Measurements from ENCODE around the gene KDM4B.

- TF ChIP-seq JUND (IDR thresholded peaks at IDR 0.05) (no peak), CTCF (IDR thresholded peaks at IDR 0.05; ENCODE audit: low read depth, low read length, missing input control) (no peak), SP1 (IDR thresholded peaks at IDR 0.05) (no peak), GABPA (IDR thresholded peaks at IDR 0.05 in 1 of 2, conservative IDR thresholded peaks at IDR 0.05 in 1 of 2) (no peak), NR2F2 (IDR thresholded peaks at IDR 0.05) (no peak), EGR1 (IDR thresholded peaks at IDR 0.05; ENCODE audit: low read depth in 2 of 2) (no peak), TAF1 (conservative IDR thresholded peaks at IDR 0.05) (no peak), YY1 (IDR thresholded peaks at IDR 0.05) (no peak), RAD21 (IDR thresholded peaks at IDR 0.05) (no peak), HNF4A (conservative IDR thresholded peaks at IDR 0.05) (peak in 1 of 2 donors; percentile 38), FOXA1 (IDR thresholded peaks at IDR 0.05) (no peak), ZBTB33 (IDR thresholded peaks at IDR 0.05) (no peak)
Measured at GRCh38 chr19:5067678-5068077, 98.8 kb downstream of the KDM4B start.
